ENCODE measurements around the gene EIF4EBP2. TPM values are rescaled to one million over a fixed set of nuclear protein-coding genes. Genes with fewer than 3 reads are reported as not detected.

EIF4EBP2 gene
- total and polyA plus RNA-seq, 4 donors: 25.7 to 70.0 (median 33.0) TPM

Other genes with a start within 250 kb of the EIF4EBP2 start
- gene SAR1A, start 233.6 kb upstream of the EIF4EBP2 start, total RNA-seq: 10 to 100 TPM; 58.0 to 58.4 TPM
- gene SAR1A, start 233.6 kb upstream of the EIF4EBP2 start, polyA plus RNA-seq: 10 to 100 TPM; 34.9 to 45.2 TPM
- gene PPA1, start 170.7 kb upstream of the EIF4EBP2 start, total RNA-seq: 10 to 100 TPM; 91.1 to 92.0 TPM
- gene PPA1, start 170.7 kb upstream of the EIF4EBP2 start, polyA plus RNA-seq: 100 to 1,000 TPM; 107 to 111 TPM
- gene NPFFR1, start 120.1 kb upstream of the EIF4EBP2 start, total RNA-seq: under 1 TPM in 1 of 2 donors, not detected in 1; under 0.01 TPM
- gene NPFFR1, start 120.1 kb upstream of the EIF4EBP2 start, polyA plus RNA-seq: not detected
- gene LRRC20, start 21.5 kb upstream of the EIF4EBP2 start, total RNA-seq: 10 to 100 TPM in 1 of 2 donors, 1 to 10 TPM in 1; 9.3 to 13.4 TPM
- 10 to 100 TPM in 1 of 2 donors, 1 to 10 TPM in 1; 8.0 to 15.5 TPM for gene LRRC20, start 21.5 kb upstream of the EIF4EBP2 start, polyA plus RNA-seq
- not detected for gene NODAL, start 37.5 kb downstream of the EIF4EBP2 start, total RNA-seq
- gene NODAL, start 37.5 kb downstream of the EIF4EBP2 start, polyA plus RNA-seq: not detected
- gene PALD1, start 74.6 kb downstream of the EIF4EBP2 start, total RNA-seq: 1 to 10 TPM; 1.7 to 4.2 TPM
- gene PALD1, start 74.6 kb downstream of the EIF4EBP2 start, polyA plus RNA-seq: 1 to 10 TPM in 1 of 2 donors, under 1 TPM in 1; 0.72 to 1.1 TPM
- gene PRF1, start 198.6 kb downstream of the EIF4EBP2 start, total RNA-seq: 1 to 10 TPM; 2.8 TPM
- gene PRF1, start 198.6 kb downstream of the EIF4EBP2 start, polyA plus RNA-seq: 1 to 10 TPM; 2.5 to 3.1 TPM